HL-60/S4 (cell line): ENCODE data around the gene LMNTD1.

ENCODE experiments used
- in situ Hi-C: fragments of 300-500 bp; cut with MboI; formaldehyde crosslinking; loops from 2 replicates; pipeline ENCODE4 v1.14.3; 2022; ENCODE audit warnings: low sequenced_read_pairs

The LMNTD1 gene

GRCh38 chr12:25556153-25556552, 3.1 kb upstream of the LMNTD1 start:
- in situ Hi-C loops = no loop called here

- in situ Hi-C loops = no loop called here
Measured at GRCh38 chr12:25552681-25553080, 402 bp downstream of the LMNTD1 start.

GRCh38 chr12:25550186-25550585, 2.9 kb downstream of the LMNTD1 start:
- in situ Hi-C loops = no loop called here

- in situ Hi-C loops = no loop called here
Measured at GRCh38 chr12:25549120-25549519, 4.0 kb downstream of the LMNTD1 start.

GRCh38 chr12:25546318-25546717, 6.8 kb downstream of the LMNTD1 start:
- in situ Hi-C loops = no loop called here

GRCh38 chr12:25533150-25533549, 19.9 kb downstream of the LMNTD1 start:
- in situ Hi-C loops = no loop called here

- in situ Hi-C loops = no loop called here
Measured at GRCh38 chr12:25531502-25532052, 21.5 kb downstream of the LMNTD1 start.

GRCh38 chr12:25529738-25530137, 23.3 kb downstream of the LMNTD1 start:
- in situ Hi-C loops = no loop called here

GRCh38 chr12:25526778-25527177, 26.3 kb downstream of the LMNTD1 start:
- in situ Hi-C loops = no loop called here

- in situ Hi-C loops = no loop called here
Measured at GRCh38 chr12:25524366-25524765, 28.7 kb downstream of the LMNTD1 start.

GRCh38 chr12:25521625-25522256, 31.3 kb downstream of the LMNTD1 start:
- in situ Hi-C loops = no loop called here

- in situ Hi-C loops = no loop called here
Measured at GRCh38 chr12:25518512-25518911, 34.6 kb downstream of the LMNTD1 start.

GRCh38 chr12:25504744-25505143, 48.3 kb downstream of the LMNTD1 start:
- in situ Hi-C loops = no loop called here

GRCh38 chr12:25503666-25504065, 49.4 kb downstream of the LMNTD1 start:
- in situ Hi-C loops = no loop called here

GRCh38 chr12:25502596-25502995, 50.5 kb downstream of the LMNTD1 start:
- in situ Hi-C loops = no loop called here

- in situ Hi-C loops = no loop called here
Measured at GRCh38 chr12:25502118-25502517, 51.0 kb downstream of the LMNTD1 start.

- in situ Hi-C loops = no loop called here
Measured at GRCh38 chr12:25501549-25501948, 51.5 kb downstream of the LMNTD1 start.

- in situ Hi-C loops = no loop called here
Measured at GRCh38 chr12:25500651-25501050, 52.4 kb downstream of the LMNTD1 start.

GRCh38 chr12:25497021-25497420, 56.1 kb downstream of the LMNTD1 start:
- in situ Hi-C loops = no loop called here

GRCh38 chr12:25496098-25496587, 56.9 kb downstream of the LMNTD1 start:
- in situ Hi-C loops = no loop called here

GRCh38 chr12:25495331-25496097, 57.6 kb downstream of the LMNTD1 start:
- in situ Hi-C loops = no loop called here

- in situ Hi-C loops = no loop called here
Measured at GRCh38 chr12:25494926-25495325, 58.2 kb downstream of the LMNTD1 start.
